ENCODE data around the gene POLD3.

POLD3 gene

DNA sequence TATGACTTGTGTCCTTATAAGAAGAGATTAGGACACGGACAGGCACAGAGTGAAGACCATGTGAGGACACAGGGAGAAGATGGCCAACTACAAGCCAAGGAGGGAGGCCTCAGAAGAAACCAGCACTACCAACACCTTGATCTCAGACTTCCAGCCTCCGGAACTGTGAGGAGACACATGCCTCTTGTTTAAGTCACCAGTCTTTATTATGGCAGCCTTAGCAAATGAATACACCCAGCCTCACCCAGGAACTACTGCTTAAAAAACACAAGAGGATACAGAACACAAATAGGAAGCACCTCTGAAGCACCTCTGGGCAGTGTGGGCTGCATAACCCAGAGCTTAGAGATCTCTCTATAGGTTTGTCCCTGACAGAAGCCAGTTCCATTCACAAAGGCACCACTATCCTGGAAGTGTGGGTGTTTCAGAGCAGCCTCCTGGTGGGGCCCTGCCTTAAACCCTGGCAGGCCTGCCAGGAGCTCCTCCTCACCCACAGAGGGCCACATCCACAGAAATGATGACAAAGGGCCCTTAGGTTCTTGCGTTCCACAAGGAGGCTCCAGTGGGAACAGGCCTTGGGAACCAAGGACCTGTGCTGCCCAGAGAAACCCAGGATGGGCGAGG lies 80.1 kb downstream of the POLD3 start:
- DNase-seq (ENCODE audit: low read depth in 2 of 3, low spot score in 2 of 3) = no peak

DNA sequence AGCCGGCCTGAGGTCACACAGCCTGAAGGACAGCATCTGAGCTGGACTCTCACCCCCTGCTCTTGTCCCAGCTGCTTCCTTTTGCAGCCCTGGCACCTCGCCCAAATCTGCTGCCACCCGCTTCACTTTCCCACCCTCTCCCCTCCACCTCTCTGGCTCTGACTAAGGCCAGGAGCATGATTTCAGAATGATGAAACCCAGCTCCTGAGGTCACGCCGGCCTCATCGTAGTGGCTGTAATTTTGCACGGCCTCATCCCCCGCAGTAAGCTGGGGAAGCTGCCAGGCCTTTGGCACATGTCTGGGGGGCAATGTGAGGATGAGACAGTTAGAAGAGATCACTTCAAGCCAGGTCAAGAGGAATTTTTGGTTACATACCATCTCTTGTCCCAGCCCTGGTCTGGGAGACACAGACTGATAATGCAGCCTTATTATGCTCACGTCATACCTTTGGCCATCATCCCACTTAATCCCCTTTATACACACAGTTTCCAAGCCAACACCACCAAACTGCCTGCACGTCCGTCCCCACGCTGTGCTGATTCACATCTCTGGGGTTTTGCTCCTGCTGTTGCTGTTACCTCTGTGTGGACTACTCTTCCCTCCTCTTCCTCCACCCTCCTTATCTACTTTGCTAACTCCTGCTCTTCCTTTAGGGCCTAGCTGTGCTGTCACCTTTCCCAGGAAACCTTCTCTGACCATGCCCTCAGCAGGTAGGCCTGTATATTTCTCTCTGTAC lies 80.7 kb downstream of the POLD3 start:
- DNase-seq (ENCODE audit: low read depth in 2 of 3, low spot score in 2 of 3) = no peak

DNA sequence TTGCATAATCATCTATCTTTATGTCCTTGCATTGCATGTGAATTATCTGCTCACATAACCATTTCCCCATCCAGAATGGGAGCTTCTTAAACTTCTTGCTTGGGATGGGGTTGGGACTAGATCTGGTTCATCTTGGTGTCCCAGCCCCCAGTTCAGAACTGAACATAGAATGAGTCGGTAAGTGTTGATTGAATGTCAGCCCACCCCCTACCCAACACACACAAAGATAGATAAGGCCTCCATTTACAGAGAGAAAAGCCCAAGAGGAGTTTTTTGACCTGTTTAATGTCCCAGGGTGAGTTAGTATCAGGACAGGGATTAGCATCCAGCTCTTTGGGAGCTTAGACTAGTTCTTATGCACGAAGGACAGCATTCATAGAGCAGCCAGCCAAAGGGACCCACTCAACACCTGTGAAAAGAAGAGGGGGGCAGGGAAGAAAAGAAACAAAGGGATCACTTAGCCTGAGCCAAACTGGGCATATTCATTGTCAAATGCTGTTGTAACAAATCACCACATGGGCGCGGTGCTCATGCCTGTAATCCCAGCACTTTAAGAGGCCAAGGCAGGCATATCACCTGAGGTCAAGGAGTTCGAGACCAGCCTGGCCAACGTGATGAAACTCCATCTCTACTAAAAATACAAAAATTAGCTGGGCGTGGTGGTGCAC lies 81.4 kb downstream of the POLD3 start:
- DNase-seq (ENCODE audit: low read depth in 2 of 3, low spot score in 2 of 3) = no peak

DNA sequence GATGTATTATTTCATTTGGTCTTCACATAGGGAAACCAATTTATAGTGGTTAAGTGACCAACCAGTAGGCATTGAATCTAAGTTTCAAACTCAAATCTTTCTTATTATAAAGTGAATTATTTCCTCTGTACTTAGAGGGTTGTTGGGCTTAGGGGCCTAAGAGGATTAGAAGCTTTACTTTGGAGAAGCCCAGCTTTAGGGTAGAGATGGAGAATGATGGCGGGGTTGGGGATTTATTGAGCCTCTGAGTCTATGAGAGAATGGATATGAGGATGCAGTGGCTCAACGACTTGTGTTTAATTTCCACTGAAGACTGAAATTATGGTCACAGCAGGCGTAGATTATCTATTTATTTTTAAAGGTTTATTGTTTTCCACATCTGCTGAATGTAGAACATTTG lies 83.4 kb downstream of the POLD3 start:
- DNase-seq (ENCODE audit: low read depth in 2 of 3, low spot score in 2 of 3) = no peak

DNA sequence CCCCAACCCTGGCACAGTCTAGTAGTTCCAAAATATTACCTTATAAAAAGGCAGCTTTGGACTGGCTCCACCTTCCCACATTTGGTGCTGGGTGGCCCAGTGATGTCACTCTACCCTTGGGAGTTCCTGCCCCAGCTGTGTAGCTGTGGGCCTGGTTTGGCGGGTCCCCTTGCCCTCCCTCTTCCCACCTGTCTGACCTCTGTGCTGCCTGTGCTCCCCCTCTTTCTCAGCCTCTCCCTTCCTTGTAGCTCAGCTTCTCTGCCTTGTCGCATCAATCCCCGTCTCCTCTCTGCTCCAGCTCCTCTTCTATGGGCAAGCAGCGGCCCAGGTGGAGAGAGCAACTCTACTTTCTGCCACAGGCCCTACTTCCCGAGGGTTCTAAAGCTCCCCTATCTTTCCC lies 84.2 kb downstream of the POLD3 start:
- no peak for DNase-seq (ENCODE audit: low read depth in 2 of 3, low spot score in 2 of 3)

DNA sequence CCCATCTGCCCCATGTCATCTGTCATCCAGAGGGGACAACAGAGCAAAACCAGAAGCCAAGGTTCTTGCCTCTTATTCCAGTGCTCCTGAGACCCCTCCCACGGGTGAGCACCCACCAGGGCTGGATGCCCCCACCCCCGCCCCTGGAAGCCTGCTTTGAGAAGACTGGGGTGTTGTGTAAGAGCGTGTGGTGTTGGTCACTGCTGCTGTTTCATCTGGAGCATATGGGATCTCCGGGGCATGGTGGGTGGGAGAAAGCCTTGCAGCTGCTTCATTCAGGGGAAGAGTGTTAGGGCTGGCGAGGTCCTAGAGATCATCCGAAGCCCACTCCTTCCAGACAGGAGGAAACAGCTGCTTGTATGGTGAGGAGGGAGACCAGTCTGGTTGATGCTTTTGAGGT lies 84.7 kb downstream of the POLD3 start:
- no peak for DNase-seq (ENCODE audit: low read depth in 2 of 3, low spot score in 2 of 3)

DNA sequence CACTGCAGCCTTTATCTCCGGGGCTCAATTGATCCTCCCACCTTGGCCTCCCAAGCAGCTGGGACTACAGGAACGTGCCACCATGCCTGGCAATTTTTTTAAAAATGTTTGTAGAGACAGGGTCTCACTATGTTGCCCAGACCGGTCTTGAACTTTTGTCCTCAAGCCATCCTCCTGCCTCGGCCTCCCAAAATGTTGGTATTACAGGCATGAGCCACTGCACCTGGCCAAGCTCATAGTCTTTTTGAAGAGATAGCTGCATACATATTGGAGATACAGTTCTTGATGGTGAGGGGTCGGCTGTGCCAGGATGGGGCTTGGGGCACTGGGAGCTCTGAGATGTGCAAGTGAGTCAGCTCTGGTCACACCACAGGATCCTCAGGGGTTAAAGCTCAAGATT lies 85.7 kb downstream of the POLD3 start:
- DNase-seq (ENCODE audit: low read depth in 2 of 3, low spot score in 2 of 3) = no peak

DNA sequence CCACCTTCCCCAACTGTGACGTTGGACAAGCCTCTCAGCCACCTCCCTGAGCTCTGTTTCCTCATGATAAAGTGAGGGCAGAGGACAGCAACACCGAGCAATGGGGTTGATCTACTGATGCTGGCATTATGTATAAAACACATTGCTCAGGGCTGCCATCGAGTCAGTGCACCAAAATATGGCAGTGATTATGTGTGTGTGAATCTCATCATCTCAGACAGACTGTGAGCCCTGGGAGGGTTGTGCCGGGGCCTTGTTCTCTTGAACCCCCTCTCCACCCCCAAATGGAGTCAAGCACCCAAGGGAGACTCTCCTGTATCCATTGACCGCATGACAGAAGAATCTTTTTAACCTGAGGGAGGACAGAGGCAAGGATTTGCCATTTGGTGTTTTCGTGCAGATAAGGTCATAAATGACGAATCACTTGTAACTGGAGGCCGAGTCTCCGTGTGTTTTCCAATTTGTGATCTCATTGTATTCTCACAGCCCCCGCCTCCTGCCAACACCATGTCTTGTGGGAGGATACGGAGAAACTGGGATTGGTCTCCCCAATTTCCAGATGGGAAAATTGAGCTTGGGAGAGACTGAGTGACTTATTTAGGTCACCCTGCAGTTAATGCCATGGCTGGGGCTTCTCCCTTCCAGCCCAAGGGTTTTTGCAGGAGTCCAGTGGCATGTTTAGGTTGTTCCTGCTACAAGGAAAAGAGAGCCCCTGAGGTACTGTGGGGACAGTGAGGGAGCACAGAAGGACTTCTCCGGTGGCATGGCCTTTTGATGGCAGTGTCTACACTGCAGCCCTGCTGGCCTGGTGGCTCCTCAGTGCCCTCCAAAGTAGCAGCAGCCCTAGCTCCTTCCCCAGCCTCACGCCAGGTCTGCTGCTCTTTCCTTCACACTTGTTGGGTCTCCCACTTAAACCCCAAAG lies 86.5 kb downstream of the POLD3 start:
- DNase-seq (ENCODE audit: low read depth in 2 of 3, low spot score in 2 of 3) = no peak

DNA sequence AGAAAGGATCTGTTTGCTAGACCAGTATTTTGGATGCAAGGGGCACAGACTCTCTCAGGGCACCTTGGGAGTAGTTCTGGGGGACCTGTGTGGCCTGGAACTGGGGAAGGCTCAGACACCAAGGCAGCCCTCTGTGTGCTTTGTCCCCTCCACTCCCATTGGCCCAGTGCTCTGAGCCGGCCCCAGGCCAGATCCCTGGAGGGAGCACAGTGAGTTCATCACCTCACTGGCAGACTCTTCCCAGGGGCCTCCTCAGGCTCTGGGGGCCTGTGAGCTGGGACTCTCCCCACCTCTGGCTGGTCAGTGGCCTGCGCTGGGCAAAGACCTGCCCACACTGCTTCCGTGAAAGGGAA lies 87.1 kb downstream of the POLD3 start:
- DNase-seq (ENCODE audit: low read depth in 2 of 3, low spot score in 2 of 3) = no peak

DNA sequence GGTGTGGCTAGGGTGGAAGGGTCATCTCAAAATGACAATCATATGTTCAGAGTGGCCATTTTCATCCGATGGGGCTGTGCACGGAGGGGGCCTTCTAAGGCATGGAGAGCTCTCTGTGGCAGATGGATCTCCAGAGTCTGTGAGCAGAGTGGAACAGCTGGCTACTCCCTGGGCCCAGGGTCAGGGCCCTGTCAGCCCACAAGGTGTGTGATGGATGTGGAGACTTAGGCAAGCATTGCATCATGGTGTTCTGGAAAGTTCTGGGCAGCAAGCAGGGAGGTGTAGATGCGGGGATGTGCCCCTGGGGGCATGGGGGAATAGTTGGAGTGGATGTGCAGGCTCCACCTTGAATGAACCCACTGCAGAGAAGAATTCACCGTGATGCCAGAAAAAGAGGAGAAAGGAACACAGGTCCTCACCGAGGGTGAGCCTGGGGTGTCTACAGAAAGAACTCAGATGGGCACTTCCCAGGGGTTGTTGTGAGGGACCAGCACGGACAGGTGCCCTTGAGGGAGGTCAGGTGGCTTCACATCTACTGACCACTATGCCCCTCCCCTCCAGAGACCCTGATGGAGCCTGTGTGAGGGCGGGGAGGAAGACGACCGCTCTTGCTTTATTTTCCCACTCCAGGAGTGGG lies 87.8 kb downstream of the POLD3 start:
- no peak for DNase-seq (ENCODE audit: low read depth in 2 of 3, low spot score in 2 of 3)

DNA sequence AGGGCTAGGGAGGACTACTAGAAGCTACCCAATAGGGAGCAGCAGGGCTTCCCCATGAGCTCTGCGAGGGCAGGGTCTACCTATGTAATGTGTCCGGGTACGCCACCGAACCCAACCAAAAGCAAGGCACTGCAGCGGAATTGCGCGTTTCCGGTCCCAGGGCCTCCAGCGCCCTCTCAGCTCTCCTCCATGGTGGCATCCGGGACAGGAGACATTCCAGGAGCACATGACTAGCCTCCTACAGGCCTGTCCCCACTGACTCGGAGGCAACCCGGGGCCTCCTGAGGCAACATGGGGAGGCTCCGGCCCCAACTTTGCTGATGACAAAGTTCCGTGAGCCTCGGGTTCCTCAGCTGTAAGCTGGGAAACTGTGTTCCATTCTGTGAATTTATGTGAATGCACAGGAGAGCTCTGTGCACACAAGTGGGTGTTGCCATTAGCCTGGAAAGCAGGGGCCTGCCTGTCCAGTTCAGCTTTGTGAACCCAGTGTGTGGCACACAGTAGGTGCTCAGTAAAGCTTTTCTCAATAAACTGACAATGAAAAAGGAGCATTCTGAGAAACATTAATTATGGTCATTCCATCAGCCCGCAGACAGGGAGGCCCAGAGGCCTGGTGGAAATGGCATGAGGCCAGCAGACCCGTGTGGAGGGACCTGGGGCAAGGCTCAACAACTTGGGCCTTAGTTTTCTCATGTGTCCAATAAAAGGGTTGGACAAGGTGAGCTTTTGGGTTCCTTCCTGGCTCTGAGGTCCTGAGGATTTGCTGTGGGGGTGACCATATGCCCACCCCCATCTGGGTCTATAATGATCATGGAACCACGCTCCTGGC lies 88.5 kb downstream of the POLD3 start:
- no peak for DNase-seq (ENCODE audit: low read depth in 2 of 3, low spot score in 2 of 3)

DNA sequence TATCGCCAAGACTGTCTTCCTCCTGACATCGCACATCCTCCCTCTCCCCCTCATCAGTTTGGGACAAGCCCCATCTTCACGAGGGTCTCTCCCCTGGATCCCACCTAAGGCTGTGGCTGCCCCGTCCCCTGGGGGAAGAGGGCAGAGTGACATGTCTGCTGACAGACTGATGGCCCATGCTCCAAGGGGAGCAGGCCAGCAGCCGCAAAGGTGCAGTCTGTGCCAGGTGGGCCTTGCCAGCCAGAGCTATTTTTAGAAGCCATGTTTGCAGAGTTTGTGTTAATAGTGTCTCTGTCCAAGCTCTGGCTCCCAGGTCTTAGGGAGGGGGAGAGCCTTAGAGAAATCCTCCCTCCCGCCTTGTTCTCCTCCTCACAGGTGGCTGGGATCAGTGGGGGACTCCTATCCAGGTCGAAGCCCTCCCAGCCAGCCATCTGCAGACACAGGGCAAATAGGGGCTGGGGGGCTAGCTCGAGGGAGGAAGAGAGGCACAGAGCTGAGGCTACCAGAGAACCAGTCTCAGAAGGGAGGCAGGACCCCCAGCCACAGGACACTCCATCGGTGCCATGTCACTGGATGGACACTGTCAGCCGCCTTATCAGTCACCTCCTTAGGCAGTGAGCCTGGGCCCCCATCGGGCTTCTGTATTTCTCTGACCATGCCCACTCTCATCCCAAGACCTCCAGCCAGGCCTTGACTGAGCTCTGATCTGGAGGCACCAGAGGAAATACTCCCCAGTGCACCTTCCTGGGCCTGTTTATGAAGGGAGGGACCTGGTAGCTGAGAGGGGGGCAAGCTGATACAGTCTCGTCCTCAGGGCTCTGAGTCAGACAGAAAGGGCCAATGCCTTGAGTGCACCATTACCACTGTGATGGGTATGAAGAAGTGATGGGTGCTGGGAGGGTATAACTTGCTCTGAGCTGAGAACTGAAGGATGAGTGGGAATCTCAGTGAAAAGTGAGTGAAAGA lies 89.6 kb downstream of the POLD3 start:
- no peak for DNase-seq (ENCODE audit: low read depth in 2 of 3, low spot score in 2 of 3)

DNA sequence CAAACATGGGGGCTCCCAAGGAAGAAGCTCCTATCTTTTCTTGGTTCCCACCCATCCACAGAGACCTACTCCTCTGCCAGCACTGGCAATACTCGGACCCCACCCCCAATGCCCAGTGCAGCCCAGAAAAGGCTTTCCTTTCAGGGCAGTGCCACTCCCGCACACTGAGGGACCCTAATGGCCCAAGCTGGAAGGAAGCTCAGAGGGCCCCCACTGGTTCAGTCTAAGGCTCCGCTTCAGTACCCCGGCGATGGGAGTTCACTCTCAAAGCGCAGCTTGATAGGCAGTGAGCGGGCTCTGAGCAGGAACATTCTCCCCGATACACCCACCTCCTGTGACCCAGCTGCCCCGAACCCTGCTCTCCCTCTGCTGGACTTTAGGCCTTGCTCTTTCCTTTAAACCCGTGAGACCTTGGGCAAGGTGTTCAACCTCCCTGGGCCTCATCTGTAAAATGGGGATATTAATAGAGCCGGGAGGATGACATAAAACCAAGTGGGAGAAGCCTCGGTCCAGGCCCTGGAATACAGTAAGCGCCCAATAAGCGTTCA lies 90.4 kb downstream of the POLD3 start:
- no peak for DNase-seq (ENCODE audit: low read depth in 2 of 3, low spot score in 2 of 3)

DNA sequence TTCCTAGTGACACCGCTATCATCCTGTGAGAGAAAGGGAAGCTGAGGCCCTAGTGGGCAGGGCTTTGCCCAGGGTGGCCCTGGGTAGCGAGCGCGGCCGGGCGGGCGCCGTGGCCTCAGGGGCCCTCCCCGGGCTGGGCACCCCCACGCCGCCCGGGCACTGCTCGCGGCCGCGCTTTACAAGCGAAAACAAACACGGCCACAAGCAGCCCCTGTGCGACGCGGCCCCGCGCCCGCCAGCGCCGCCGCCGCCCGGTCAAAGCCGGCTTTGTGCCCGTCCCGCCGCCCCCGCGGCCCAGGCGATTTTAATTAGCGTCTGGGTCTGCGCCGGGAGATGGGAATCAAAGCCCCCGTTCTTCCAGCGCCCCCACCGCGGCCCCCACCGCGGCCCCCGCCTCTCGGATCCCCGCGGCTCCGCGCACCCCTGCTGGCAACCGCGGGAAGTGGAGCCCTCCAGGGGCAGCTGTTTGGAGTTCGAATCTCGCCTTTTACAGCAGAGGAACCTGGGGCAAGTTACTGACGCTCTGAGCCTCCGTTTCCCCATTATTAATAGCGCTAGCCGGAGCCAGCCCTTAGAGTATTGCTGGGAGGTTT lies 91.0 kb downstream of the POLD3 start:
- no peak for DNase-seq (ENCODE audit: low read depth in 2 of 3, low spot score in 2 of 3)

DNA sequence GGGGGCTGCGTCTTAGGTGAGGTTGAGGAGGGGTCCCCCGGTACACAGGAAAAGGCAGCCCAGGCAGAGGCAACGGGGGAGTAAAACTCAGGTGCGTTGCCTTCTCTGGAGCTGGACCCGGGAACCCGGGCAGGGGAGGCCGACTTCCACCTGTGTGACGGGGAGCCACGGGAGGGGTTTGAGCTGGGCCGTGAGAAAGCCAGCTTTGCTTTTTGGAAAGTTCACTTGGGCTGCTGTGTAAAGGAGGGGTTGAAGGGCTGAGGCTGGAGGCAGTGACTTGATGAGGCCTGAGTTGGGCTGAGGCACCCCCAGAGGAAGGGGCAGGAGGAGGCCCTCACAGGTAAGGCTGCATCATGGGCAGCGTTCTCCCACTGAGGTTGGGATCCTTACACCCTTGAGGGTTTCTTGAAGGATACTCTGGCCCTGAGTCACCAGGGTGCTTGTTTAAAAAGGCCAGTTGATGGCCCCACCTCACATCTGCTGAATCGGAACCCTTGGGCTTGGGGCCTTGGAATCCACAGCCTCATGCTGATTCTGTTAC lies 91.6 kb downstream of the POLD3 start:
- no peak for DNase-seq (ENCODE audit: low read depth in 2 of 3, low spot score in 2 of 3)

DNA sequence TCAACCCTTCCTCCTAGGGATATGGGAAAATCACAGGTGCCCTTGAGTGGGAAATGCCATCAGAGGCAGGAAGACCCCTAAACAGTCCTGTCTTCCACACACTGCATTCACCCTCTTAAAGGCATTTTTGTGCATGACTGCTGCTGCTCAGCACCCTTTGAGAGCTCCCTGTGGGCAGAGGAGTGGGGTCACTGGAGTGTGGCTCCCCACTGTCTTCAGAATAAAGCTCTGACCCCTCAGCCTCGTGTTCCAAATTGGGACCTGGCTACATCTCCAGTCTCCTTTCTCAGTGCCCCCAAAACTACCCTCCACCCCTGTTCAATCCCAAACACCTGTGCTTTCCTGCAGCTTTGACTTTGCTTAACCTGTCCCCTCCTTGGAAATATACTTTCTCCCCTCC lies 92.3 kb downstream of the POLD3 start:
- DNase-seq (ENCODE audit: low read depth in 2 of 3, low spot score in 2 of 3) = no peak

DNA sequence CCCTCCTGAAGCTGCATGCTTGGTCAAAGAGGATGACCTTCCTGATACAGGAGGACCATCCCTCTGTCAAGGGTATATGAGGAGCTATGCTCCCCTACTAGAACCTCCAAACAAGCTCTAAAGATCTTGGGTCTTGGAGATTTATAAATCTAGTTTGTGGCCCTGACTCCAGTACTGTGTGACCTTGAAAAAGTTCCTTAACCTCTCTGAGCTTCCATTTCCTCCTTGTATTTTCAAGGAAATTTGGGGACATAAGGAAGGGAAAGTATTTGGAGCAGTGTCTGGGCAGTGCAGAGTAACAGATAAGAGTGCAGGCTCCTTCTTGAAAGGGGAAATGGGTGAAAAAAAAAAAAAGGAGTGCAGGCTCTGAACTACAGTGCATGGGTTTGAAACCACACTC lies 93.0 kb downstream of the POLD3 start:
- DNase-seq (ENCODE audit: low read depth in 2 of 3, low spot score in 2 of 3) = no peak

DNA sequence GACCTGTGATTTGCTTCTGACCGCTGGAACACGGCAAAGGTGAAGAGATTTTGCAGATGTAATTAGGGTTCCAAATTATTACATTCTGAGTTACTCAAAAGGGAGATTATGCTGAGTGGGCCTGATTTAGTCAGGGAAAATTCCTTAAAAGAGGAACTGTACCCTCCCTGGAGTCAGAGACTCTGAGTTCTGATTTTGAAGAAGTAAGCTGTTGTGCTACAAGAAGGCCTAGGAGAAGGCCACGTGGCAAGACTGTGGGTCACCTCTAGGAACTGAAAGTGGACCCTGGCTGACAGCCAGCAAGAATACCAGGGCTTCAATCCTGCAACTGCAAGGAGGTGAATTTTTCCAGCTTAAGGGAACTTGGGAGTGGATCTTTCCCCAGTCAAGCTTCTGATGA lies 93.5 kb downstream of the POLD3 start:
- DNase-seq (ENCODE audit: low read depth in 2 of 3, low spot score in 2 of 3) = no peak
